ENCODE measurements around the gene GPR15LG.

GPR15LG gene

GRCh38 chr10:84194424-84195043 lies 20.9 kb downstream of the GPR15LG start, which contains the start of gene CDHR1:
TSS of gene CDHR1 (plus strand) at chr10:84194537. CDS start at chr10:84194761, 224 bp downstream.
- no peak for DNase-seq

DNA sequence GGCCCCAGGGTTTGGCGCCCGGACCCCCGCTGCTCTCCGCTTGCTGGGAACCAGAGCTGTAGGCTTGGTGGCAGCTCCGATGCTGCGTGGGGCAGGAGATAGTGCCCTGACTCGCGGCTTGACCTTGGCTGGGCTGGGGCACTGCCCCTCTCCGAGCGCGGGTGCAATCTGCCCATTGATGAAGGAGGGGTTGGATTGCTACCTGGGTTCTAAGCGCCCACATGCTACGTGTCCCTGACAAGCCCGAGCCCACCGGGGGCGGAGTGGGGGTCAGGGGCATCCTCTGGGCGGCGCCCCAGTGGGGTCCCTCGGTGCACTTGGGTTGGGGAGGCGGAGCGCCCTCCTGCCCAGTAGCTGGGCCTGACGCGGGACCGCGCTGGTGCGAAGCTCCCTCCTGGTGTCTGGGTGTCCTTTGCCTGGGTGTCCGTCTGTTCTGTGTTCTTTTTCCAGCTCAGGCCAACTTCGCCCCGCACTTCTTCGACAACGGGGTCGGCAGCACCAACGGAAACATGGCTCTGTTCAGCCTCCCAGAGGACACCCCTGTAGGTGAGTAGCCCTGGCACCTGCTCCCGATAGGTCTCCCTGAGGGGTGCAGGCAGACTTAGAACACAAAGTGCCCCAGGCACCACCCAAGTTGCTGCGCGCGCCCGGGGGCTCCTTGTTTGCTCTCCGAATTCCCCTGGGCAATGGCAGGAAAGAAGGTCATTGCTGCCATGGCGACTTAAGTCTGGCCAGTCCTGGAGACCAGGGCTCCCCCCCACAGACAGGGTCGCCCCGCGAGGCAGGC lies 21.6 kb downstream of the GPR15LG start:
- no peak for DNase-seq

DNA sequence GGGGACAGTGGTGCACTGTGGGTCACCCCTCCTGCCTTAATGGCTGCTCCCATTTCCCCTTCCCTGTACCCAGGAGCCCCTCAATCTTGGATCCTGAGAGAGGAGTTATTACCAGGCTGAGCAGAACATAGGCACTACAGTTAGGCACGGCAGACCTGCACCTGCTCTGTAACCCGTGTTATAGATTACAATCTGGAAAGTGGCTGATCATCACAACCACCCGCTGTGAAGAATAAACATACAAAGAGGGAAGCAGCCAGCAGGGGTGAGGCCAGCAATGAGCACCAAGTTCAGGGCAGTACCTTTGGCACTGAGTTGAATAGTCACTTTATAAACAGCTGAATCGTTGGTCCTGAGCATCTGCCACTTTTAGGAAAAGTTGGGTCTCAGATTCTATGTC lies 22.5 kb downstream of the GPR15LG start:
- DNase-seq = no peak

- no peak for DNase-seq
These were observed 23.3 kb downstream of the GPR15LG start for GRCh38 chr10:84196941-84197340.

DNA sequence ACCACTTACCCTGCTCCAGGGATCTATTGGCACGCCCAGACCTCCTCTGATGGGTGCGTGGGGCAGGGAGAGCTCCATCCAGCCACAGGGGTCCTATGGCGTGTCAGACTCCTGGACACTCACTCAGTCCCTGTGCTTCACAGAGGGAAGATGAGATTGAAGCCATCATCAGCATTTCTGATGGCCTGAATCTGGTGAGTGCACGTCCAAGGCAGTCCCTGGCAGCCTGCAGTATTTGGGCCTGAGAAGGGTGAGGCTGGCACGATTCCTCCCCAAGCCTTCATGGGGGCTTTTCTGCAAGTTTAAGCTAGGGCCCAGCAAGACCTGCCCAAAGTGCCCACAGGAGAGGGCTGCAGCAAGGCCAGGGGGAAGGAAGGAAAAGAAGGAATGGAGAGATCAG lies 24.0 kb downstream of the GPR15LG start:
- no peak for DNase-seq

DNA sequence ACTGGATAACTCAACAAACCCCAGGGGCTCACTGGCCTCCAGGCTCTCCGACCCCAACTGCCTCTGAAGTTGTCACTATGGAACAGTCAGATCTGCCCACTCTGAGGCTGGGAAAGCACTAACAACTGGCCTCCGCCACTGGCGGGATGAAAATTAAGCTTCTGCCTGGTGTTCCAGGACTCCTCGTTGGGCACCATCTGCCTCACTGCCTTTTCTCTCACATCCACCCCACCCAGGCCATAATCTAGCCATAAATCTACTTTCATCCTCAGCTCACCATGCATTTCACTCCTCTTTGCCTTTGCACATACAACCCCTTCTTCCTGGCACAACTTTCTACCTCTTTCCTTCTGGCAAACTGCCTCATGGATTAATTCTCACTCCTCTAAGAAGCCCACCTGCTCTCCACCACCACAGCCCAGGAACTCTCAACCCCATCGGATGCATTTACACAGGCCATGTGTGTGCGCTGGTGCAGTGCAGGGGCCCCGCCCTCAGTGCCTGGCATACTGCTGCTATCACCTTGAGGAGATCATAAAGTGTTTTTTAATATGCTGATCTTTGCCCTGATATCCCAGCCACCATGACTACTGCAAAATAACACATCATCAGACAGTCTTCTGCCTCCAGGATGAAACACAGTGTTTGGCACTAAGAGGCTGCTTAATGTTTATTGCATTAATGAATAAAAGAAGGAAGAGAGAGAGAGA lies 24.8 kb downstream of the GPR15LG start:
- DNase-seq = no peak

GRCh38 chr10:84200537-84201243 lies 27.1 kb downstream of the GPR15LG start:
- no peak for DNase-seq

DNA sequence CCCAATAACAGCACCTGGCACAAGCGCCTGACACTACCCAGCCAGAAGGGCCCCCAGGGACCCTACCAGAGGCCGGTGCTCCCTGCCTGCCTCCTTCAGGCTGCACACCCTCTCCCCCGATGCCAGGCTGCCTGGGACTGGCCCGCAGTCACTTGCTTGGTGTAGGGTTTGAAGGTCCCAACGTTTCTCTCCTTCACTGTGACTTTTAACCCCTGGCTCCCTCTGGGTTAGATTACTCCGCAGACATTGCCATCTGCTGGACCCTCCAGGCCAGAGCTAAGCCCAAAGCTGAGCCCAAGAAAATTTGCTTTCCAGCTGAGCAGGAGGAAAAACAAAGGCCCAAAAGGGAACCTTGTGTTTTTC lies 27.6 kb downstream of the GPR15LG start:
- DNase-seq = no peak

GRCh38 chr10:84201682-84202081 lies 28.1 kb downstream of the GPR15LG start:
- DNase-seq = no peak

GRCh38 chr10:84202349-84202748 lies 28.7 kb downstream of the GPR15LG start:
- DNase-seq = no peak

DNA sequence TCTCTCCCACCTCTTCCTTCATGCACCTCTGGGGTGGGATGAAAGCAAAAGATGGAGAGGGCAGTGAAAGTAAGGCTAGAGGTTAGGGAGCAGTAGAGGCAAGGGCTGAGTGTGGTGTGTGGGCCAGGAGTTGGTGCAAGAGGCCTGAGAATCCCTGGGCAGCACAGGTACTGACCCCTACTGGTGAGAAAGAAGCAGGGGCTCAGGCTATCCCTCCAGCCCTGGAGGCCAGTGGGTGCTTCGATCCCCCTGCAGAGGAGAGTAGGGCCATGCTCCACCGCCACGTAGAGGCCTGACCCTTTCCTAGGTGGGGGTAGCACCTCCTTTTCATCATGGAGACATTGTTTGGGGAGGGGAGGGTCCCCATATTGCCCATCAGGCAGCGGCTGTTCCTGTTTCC lies 30.5 kb downstream of the GPR15LG start:
- DNase-seq = no peak

DNA sequence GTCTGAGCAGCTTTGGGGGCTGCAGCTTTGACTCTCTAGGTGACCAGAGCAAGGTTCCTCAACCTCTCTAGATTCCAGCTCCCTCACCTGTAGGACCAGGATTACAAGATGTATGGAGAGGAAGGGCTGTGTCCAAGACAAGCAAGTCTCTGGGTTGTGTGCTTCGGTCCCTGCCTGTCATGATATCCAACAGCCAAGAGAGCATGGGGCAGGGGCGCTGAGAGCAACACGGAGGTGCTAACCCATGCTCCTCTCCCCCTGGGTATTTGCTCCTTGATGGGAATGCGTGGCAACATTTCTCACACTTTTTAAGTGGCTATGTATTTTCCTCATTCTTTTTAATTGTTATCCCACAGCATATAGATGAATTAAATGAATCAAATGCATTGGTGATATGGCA lies 31.0 kb downstream of the GPR15LG start:
- DNase-seq = no peak

GRCh38 chr10:84205049-84205852 lies 31.6 kb downstream of the GPR15LG start:
- DNase-seq = peak; percentile 6

DNA sequence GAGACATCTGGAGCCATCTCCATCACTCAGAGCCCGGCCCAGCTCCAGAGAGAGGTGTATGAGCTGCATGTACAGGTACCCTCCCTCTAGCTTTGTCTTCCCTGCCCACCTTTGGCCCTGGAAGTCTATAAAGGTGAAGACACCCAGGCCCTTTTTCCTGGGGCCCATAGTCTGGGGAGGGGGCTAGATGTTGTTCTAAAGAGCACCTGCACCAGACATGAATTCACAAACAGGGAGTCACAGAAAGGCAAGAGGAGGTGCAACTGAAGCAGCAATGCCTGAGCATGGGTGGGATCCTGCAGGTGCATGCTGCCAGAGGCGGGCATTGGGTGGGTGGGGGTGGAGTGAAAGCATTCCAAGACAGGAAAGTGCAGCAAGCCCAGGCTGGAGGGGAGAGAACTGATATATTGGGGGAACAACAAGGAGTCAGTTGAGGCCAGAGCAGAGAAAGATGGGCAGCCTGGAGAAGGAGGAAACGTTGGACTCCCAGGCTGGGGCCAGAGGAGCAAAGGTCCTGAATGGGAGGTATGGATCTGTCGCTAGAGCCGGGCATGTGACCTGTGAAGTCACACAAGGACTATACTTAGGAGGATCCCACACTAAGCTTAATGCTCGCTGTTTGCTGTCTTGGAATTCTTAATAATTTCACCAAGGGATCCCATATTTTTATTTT lies 32.4 kb downstream of the GPR15LG start:
- DNase-seq = no peak

GRCh38 chr10:84208023-84208422 lies 34.4 kb downstream of the GPR15LG start:
- DNase-seq = no peak

DNA sequence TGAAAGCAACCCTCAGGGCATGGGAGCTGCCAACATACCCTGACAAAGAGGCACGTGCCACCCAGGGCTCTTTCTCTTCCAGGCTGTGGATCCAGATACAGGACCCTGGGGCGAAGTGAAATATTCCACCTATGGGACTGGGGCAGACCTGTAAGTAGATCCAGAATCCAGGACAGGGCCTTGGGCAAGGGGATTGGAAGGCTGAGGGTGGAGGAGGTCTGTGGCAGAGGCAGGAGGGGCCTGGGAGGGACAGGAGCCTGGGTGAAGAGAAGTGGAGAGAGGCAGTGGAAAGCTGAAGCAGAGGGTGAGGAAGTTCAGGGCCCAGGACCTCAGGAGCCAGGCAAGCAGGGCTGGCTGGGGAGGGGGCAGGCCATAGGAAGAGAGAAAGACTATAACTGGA lies 38.0 kb downstream of the GPR15LG start:
- DNase-seq = no peak

- no peak for DNase-seq
These were observed 38.4 kb downstream of the GPR15LG start for GRCh38 chr10:84212014-84212413.

DNA sequence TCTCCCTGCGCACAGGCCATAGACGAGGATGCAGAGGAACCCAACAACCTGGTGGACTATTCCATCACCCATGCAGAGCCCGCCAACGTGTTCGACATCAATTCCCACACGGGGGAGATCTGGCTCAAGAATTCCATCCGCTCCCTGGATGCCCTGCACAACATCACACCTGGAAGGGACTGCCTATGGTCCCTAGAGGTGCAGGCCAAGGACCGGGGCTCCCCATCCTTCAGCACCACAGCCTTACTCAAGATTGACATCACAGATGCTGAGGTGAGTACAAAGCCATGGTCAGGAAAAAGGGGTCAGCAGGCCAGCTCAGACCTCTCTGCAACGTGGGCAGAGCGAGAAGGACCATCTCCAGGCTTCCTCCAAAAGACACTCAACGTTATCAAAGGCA lies 39.5 kb downstream of the GPR15LG start:
- DNase-seq = no peak

DNA sequence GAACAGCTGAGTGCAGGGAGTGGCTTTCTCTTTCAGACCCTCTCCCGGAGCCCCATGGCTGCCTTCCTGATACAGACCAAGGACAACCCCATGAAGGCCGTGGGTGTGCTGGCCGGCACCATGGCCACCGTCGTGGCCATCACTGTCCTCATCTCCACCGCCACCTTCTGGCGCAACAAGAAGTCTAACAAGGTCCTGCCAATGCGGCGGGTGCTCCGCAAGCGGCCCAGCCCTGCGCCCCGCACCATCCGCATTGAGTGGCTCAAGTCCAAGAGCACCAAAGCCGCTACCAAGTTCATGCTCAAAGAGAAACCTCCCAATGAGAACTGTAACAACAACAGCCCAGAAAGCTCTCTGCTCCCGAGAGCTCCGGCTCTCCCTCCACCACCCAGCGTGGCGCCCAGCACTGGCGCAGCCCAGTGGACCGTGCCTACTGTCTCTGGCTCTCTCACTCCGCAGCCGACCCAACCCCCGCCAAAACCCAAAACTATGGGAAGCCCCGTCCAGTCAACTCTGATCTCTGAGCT lies 40.5 kb downstream of the GPR15LG start:
- DNase-seq = no peak

DNA sequence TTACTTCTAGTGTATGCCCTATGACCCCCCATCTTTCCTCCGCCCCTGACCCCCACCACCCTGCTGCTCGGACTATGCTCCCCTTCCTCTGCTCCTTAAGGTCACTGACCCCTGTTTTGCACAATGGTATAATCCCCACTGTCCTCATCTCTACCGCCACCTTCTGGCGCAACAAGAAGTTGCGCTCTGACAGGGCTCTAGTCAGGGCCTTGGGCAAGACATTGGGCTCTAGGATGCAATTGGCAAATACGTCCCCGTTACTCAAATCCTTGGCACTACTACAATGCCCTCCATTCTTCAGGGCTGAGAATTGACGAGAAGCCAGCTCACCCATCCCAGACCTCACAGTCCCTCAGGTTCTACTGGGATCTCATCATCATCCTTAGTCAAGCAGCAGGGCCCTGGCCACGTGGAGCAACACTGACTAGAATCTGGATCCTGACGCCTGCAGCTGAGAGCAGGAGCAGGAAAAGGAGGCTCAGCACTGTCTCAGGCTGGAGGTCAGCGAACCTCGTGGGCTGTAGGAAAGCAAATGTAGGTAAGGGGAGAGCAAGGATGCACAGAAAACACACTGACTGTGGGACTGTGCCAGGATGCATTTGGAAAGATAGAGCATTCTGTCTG lies 41.1 kb downstream of the GPR15LG start:
- DNase-seq = no peak

- no peak for DNase-seq
These were observed 43.2 kb downstream of the GPR15LG start for GRCh38 chr10:84216834-84217233.

Data from fibroblast of skin of abdomen (primary cell).